Activated CD4-positive, alpha-beta memory T cell treated with anti-CD3 and anti-CD28 coated beads, Interleukin-2, amount 10 ng/mL, durations not matched to agents 7 days and 5 days (primary cell): ENCODE results near the gene NKAIN2. TPM values are rescaled to one million over a fixed set of nuclear protein-coding genes. Genes with fewer than 3 reads are reported as not detected.
"Not testable (repeated sequence)": the region's sequence is repeated elsewhere in the genome, so short reads cannot be mapped to it uniquely, and the experiment has no call there.

ENCODE experiments used
- CTCF ChIA-PET: fragments of 350-600 bp; sonication (Branson Sonifier 250); formaldehyde crosslinking; loops from one replicate; lab custom pipeline; 2021; ENCODE audit warnings: antibody characterized with exemption, inconsistent platforms; lab: Charles Lee
- POLR2A ChIA-PET: fragments of 350-600 bp; sonication (Branson Sonifier 250); formaldehyde crosslinking; loops from one replicate; lab custom pipeline; 2021; ENCODE audit warnings: antibody characterized with exemption; lab: Charles Lee
- DNase-seq: peaks from one replicate; pipeline ENCODE4 v3.0.0-alpha.2; 2020
- H3K27ac Mint-ChIP-seq: one replicate; pipeline ENCODE4 v1.8.0; 2021; ENCODE audit warnings: mild to moderate bottlenecking, mixed read lengths
- H3K27me3 Mint-ChIP-seq: one replicate; pipeline ENCODE4 v1.8.0; 2021; ENCODE audit warnings: mixed read lengths
- H3K36me3 Mint-ChIP-seq: one replicate; pipeline ENCODE4 v1.8.0; 2021; ENCODE audit warnings: low read depth, mixed read lengths
- H3K4me1 Mint-ChIP-seq: one replicate; pipeline ENCODE4 v1.8.0; 2021; ENCODE audit warnings: mixed read lengths
- H3K4me3 Mint-ChIP-seq: one replicate; pipeline ENCODE4 v1.8.0; 2021; ENCODE audit warnings: mild to moderate bottlenecking, mixed read lengths
- H3K9me3 Mint-ChIP-seq: one replicate; pipeline ENCODE4 v1.8.0; 2021; ENCODE audit warnings: mixed read lengths
- total RNA-seq, 2 experiments: library from RNA; stranded (reverse); gene quantifications; one replicate each; pipeline ENCODE4 v1.2.3, GENCODE V29; 2021

The NKAIN2 gene
- total RNA-seq, 2 experiments from 2014 or later: not detected

DNA sequence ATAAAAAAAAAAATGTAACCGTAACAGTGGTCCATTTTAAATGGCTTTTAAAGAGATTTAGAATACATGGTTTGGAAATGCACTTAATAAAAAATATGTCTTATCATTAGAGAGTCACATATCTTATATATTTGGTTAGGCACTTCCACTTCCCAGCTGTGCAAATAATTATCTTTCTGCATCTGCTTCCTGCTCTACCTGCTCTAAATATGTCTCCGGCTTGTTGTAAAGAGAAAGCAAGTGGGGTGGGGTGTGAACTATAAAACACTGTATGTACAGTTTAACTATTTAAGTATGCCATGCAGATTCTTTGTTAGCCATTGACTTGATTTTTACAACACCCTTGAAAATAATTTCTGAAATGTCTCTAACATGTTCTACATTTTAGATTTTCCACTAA lies 106.3 kb downstream of the NKAIN2 start:
- Mint-ChIP-seq H3K4me3 (no peak overlapping the region), H3K36me3 (no peaks in the 10 kb centered on the region), H3K27ac (no peak overlapping the region), H3K27me3 (no peaks in the 10 kb centered on the region), H3K9me3 (no peaks in the 10 kb centered on the region), H3K4me1 (no peaks in the 10 kb centered on the region)
- CTCF ChIA-PET: no interaction called here
- no peak for DNase-seq
- POLR2A ChIA-PET: no interaction called here

DNA sequence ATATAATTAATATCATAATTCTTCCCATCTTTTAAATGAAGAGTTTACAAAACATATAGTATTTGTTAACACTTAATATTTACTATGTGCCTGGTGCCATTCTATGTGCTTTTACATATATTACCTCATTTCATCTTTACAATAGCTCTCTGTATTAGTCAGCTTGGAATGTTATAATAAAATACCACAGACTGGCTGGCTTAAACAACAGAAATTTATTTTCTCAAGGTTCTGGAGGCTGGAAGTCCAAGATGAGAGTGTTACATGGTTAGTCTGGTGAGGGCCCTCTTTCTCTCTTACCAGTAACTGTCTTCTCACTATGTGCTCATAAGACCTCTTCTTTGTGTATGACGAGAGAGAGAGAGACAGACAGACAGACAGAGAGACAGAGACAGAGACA lies 110.2 kb downstream of the NKAIN2 start:
- no peaks in the 10 kb centered on the region for H3K9me3 Mint-ChIP-seq
- POLR2A ChIA-PET: no interaction called here
- no peaks in the 10 kb centered on the region for H3K4me1 Mint-ChIP-seq
- no peak overlapping the region for H3K27ac Mint-ChIP-seq
- no peaks in the 10 kb centered on the region for H3K36me3 Mint-ChIP-seq
- H3K27me3 Mint-ChIP-seq: no peaks in the 10 kb centered on the region
- H3K4me3 Mint-ChIP-seq: no peak overlapping the region
- CTCF ChIA-PET: interaction anchor here (1.2 kb wide), 1 partner anchor 111 kb away, joined by 3 read pairs; no protein-coding TSS in a partner anchor
- DNase-seq: no peak

DNA sequence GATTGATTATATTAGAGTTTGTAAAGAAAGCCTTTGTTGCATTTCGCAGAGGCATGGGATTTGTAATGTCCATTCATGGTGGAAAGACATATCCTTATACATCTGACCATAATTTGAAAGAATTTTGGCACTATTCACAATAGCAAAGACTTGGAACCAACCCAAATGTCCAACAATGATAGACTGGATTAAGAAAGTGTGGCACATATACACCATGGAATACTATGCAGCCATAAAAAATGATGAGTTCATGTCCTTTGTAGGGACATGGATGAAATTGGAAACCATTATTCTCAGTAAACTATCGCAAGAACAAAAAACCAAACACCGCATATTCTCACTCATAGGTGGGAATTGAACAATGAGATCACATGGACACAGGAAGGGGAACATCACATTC lies 119.7 kb downstream of the NKAIN2 start:
- H3K27me3 Mint-ChIP-seq, H3K4me1 Mint-ChIP-seq, H3K9me3 Mint-ChIP-seq, DNase-seq, POLR2A ChIA-PET, H3K27ac Mint-ChIP-seq, H3K36me3 Mint-ChIP-seq, H3K4me3 Mint-ChIP-seq: not testable (repeated sequence)
- CTCF ChIA-PET: interaction anchor here (0.6 kb wide), 1 partner anchor 55 kb away, joined by 3 read pairs; no protein-coding TSS in a partner anchor

DNA sequence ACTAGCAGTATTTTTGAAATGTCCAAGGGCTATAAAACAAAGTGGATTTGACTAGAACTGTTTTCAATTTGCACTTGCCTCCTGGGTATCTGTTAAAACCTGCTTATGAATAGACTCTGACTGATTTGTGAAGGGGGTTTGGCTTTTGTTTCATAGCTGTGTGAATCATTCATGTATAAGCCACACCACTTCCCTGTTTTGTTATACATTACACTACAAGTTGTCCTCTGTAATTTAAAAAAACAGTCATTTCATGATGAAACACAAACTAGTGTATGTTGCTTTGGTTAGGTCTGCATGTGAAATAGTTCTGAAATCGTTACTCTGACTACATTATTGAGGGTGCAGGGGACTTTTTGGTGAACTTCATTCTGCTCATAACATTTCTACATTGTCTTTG lies 121.7 kb downstream of the NKAIN2 start:
- CTCF ChIA-PET: no interaction called here
- no peaks in the 10 kb centered on the region for H3K4me1 Mint-ChIP-seq
- H3K27me3 Mint-ChIP-seq: no peaks in the 10 kb centered on the region
- no peaks in the 10 kb centered on the region for H3K36me3 Mint-ChIP-seq
- H3K27ac Mint-ChIP-seq: no peak overlapping the region
- POLR2A ChIA-PET: no interaction called here
- no peak overlapping the region for H3K4me3 Mint-ChIP-seq
- no peaks in the 10 kb centered on the region for H3K9me3 Mint-ChIP-seq
- no peak for DNase-seq

DNA sequence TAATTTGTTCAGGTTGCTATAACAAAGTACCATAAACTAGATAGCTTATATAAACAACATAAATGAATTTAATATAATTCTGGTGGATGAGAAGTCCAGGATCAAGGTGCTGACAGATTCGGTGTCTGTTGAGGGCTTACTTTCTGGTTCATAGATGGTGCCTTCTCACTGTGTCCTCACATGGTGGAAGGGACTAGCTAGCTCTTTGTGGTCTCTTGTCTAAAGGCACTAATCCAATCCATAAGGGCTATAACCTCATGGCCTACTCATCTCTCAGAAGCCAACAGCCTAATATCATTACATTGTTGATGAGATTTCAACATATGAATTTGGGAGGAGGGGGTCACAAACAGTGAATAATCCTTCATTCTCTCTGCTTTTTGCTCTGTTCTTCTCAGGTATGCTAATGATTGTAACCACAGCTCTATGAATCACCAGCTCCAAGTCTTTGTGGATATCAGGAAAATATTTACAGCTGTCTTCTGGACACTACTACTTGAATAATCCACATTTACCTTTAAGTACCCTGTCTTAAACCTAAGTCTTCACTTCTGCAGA lies 122.3 kb downstream of the NKAIN2 start:
- H3K36me3 Mint-ChIP-seq: no peaks in the 10 kb centered on the region
- POLR2A ChIA-PET: no interaction called here
- no peak overlapping the region for H3K27ac Mint-ChIP-seq
- CTCF ChIA-PET: no interaction called here
- no peaks in the 10 kb centered on the region for H3K9me3 Mint-ChIP-seq
- no peaks in the 10 kb centered on the region for H3K4me1 Mint-ChIP-seq
- DNase-seq: no peak
- no peak overlapping the region for H3K4me3 Mint-ChIP-seq
- H3K27me3 Mint-ChIP-seq: no peaks in the 10 kb centered on the region

DNA sequence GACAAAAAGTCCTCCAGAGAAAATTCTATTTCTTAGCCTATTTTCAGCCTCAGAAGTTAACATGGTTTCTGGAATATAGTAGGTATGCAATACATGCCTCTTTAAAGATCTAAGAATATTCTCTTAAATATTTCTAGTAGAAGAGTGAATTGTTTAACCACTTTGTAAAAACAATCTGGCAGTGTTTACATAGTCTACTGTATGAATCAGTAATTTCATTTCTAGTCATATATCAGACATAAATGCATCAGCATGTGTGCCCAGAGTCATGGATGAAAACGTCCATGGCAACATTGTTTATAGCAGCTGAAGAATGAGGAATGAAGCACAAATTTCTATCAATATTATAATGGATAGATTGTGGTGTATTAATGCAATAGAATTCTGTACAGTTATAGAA lies 124.9 kb downstream of the NKAIN2 start:
- CTCF ChIA-PET: no interaction called here
- Mint-ChIP-seq H3K27me3 (no peaks in the 10 kb centered on the region), H3K36me3 (no peaks in the 10 kb centered on the region), H3K4me1 (no peaks in the 10 kb centered on the region), H3K9me3 (no peaks in the 10 kb centered on the region), H3K4me3 (no peak overlapping the region), H3K27ac (no peak overlapping the region)
- POLR2A ChIA-PET: no interaction called here
- no peak for DNase-seq

DNA sequence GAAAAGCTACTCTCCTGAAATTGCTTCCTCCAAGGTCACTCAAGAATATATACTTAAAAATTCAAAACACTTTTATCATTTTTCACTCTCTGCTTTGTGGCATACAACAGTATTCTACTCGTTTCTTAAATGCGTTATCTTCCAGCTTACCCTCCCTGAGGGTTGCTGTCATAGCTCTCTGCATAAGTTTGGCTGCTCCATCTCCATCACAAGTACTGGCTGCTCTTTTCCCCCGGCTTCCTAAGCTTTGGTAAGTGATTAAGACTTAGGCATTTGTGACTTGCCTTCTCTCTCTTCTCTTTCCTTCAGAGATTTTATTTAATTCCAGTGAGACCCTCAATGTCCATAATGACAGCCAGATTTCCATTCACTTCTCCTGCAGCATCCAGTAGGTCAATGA lies 128.3 kb downstream of the NKAIN2 start:
- no peak overlapping the region for H3K4me3 Mint-ChIP-seq
- POLR2A ChIA-PET: no interaction called here
- DNase-seq: no peak

DNA sequence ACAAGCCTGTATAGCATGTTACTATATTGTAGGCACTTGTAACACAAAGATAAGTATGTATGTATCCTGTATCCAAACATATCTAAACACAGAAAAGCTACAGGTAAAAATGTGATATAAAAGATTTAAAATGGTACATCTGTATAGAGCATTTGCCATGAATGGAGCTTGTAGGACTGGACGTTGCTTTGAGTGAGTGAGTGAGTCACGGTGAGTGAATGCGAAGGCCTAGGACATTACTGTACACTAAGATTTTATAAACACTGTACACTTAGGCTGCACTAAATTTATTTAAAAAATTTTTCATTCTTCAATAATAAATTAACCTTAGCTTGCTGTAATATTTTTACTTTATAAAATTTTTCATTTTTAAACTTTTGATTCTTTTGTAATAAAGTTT lies 136.9 kb downstream of the NKAIN2 start:
- no peaks in the 10 kb centered on the region for H3K36me3 Mint-ChIP-seq
- no peaks in the 10 kb centered on the region for H3K4me1 Mint-ChIP-seq
- CTCF ChIA-PET: no interaction called here
- H3K9me3 Mint-ChIP-seq: peaks cover 2% of the 10 kb centered on the region
- H3K4me3 Mint-ChIP-seq: no peak overlapping the region
- no peak overlapping the region for H3K27ac Mint-ChIP-seq
- no peaks in the 10 kb centered on the region for H3K27me3 Mint-ChIP-seq
- no peak for DNase-seq
- POLR2A ChIA-PET: no interaction called here

More for the DNA sequence above, 128.3 kb downstream of the NKAIN2 start:
- no peaks in the 10 kb centered on the region for H3K27me3 Mint-ChIP-seq
- no peaks in the 10 kb centered on the region for H3K36me3 Mint-ChIP-seq
- no peaks in the 10 kb centered on the region for H3K4me1 Mint-ChIP-seq
- no peak overlapping the region for H3K27ac Mint-ChIP-seq
- H3K9me3 Mint-ChIP-seq: no peaks in the 10 kb centered on the region
- CTCF ChIA-PET: no interaction called here

DNA sequence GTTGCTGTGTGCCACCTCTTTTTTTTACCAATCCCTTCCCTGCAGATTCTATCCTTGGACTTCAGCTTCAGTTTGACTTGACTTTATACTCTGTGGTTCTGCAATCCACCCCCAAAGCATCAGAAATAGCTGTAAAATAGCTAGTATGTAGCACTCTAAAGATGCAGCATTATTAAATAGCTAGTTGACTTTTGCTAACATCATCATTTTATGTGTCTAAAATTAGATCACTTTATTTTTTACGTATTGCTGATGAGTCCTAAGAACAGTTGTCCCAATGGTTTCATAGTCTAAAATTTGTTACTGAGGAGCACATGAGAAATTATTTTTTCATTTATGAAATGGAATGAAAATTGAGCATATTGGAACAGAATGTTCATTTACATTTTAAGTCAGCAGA lies 138.2 kb downstream of the NKAIN2 start:
- Mint-ChIP-seq H3K27ac (no peak overlapping the region), H3K4me3 (no peak overlapping the region), H3K27me3 (no peaks in the 10 kb centered on the region), H3K36me3 (no peaks in the 10 kb centered on the region), H3K9me3 (peaks cover 2% of the 10 kb centered on the region), H3K4me1 (no peaks in the 10 kb centered on the region)
- DNase-seq: no peak
- ChIA-PET POLR2A (no interaction called here), CTCF (no interaction called here)

DNA sequence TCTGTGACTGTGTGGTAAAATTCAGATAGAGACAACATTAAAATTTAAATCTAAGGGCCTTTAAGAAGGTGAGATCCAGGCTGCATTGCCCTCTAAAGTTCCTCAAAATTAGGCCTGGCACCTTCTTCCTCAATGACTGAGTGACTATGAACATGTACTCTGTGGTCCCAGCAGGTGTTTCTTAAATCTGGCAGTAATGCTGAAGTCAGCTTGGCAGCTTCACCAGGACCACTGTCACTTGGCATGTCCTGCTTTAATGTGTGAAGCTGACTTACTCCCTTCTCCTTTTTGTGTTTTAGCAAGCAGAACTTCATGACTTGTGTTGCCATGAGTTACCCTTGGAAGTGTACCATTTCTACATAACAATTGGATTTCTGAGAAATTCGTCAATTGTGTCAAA lies 141.7 kb downstream of the NKAIN2 start:
- DNase-seq: no peak
- Mint-ChIP-seq H3K4me1 (no peaks in the 10 kb centered on the region), H3K9me3 (peaks cover 2% of the 10 kb centered on the region), H3K27ac (no peak overlapping the region), H3K4me3 (no peak overlapping the region), H3K36me3 (no peaks in the 10 kb centered on the region), H3K27me3 (no peaks in the 10 kb centered on the region)
- ChIA-PET CTCF (no interaction called here), POLR2A (no interaction called here)

DNA sequence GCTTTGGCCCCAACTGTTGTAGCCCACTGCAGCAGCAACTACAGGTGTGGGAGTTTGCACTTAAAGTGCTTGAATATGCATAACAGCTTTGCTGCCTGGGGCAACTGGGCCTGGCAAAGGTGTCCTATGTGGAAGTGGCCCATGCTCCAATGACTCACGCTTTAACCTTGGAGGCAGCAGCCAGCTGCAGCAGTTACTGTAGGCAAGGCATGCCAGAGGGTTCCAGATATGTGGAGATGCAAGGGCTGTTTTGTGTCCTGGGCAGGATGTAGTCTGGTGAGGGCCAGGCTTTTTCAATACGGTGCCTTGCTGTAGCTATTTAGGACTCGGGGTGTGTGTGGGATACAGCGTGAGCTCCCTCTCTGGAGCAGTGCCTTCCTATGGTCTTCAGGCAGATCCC lies 150.3 kb downstream of the NKAIN2 start:
- no peak overlapping the region for H3K27ac Mint-ChIP-seq
- CTCF ChIA-PET: no interaction called here
- H3K36me3 Mint-ChIP-seq: no peaks in the 10 kb centered on the region
- H3K4me3 Mint-ChIP-seq: no peak overlapping the region
- DNase-seq: no peak
- peaks cover 7% of the 10 kb centered on the region for H3K9me3 Mint-ChIP-seq
- POLR2A ChIA-PET: no interaction called here
- H3K27me3 Mint-ChIP-seq: no peaks in the 10 kb centered on the region
- H3K4me1 Mint-ChIP-seq: no peaks in the 10 kb centered on the region

DNA sequence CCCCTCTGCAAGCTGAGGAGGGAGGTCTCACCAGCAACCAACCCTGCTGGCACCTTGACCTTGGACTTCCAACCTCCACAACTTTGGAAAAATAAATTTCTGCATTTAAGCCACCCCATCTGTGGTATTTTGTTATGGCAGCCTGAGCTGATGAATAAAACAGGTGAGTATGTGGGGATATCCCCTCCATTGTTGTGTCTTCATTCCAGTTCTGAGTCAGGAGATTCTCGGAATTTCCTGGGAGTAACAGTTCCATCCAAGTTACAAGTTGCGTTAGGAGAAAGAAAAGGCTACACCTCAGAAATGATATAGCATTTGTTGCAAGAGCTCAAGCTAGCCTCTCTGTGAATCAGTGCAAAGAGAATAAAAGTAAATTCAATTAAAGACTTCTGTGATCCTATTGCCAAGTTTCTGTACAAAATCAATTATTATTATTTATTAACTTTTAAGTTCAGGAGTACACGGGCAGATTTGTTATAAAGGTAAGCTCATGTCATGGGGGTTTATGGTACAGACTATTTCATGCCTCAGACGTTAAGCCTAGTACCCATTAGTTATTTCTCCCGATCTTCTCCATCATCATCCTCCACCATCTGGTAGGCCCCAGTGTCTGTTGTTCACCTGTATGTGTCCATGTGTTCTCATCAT lies 153.0 kb downstream of the NKAIN2 start:
- DNase-seq: no peak
- Mint-ChIP-seq H3K27ac (no peak overlapping the region), H3K4me1 (no peaks in the 10 kb centered on the region), H3K36me3 (no peaks in the 10 kb centered on the region), H3K9me3 (peaks cover 7% of the 10 kb centered on the region), H3K4me3 (no peak overlapping the region), H3K27me3 (no peaks in the 10 kb centered on the region)
- CTCF ChIA-PET: no interaction called here
- POLR2A ChIA-PET: no interaction called here

DNA sequence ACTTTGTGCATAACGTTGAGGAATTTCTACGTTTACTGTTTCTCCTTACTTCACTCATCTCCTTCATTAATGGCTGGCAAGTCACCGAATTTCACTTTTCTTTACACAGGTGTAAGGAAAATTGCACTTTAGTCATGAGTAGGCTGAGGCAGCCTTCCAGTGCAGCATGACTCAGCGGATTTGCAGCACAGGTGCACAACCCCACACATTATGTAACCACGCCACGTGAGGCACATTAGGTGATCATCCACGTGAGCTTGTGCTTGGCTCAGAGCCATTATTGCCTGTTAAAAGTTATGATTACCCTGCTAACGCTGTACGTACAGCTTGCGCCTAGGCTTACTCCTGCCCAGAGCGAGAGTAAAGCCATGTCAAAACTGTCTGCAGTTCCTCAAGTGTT lies 158.8 kb downstream of the NKAIN2 start:
- Mint-ChIP-seq H3K4me1 (no peaks in the 10 kb centered on the region), H3K9me3 (no peaks in the 10 kb centered on the region), H3K27ac (no peak overlapping the region), H3K4me3 (no peak overlapping the region), H3K27me3 (no peaks in the 10 kb centered on the region), H3K36me3 (no peaks in the 10 kb centered on the region)
- no peak for DNase-seq
- CTCF ChIA-PET: no interaction called here
- POLR2A ChIA-PET: no interaction called here

DNA sequence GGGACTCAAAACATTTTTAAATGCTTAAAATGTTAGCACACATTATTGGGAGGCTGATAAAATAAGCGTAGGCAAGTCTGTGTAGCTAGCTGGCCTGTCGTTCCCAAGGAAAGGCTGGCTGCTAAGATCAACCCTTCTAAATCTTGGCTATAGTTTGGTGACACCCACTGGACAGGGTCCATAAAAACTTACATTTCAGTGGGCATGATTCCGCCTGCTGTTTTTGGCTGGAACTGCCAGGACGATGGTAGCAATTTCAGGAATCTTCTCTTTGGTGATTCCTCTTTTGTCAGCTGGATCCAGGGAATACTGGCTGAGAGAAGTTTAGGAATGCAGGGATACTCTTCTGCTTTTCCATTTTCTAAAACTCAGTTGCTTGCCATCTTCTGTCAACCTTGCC lies 162.2 kb downstream of the NKAIN2 start:
- no peak for DNase-seq
- ChIA-PET CTCF (no interaction called here), POLR2A (no interaction called here)
- Mint-ChIP-seq H3K4me1 (no peaks in the 10 kb centered on the region), H3K27me3 (no peaks in the 10 kb centered on the region), H3K9me3 (no peaks in the 10 kb centered on the region), H3K4me3 (no peak overlapping the region), H3K36me3 (no peaks in the 10 kb centered on the region), H3K27ac (no peak overlapping the region)
